Stimulated activated CD4-positive, alpha-beta T cell treated with anti-CD3 and anti-CD28 coated beads, Interleukin-1b, Interleukin-23, amount 100 ng/mL, for 4 hours (primary cell): ENCODE measurements around the gene METTL17.
A peak's percentile ranks its signal among the peaks of the same experiment; 100 is the strongest.
"Not testable (repeated sequence)": the region's sequence is repeated elsewhere in the genome, so short reads cannot be mapped to it uniquely, and the experiment has no call there.

Experiments
- DNase-seq, 2 donors: peaks; one replicate each; pipeline ENCODE4 v3.0.0-alpha.2; 2020; ENCODE audit warnings: low read depth in 2 of 2

METTL17 gene

GRCh38 chr14:20996521-20996920, 6.7 kb downstream of the METTL17 start:
- DNase-seq = no peak

DNA sequence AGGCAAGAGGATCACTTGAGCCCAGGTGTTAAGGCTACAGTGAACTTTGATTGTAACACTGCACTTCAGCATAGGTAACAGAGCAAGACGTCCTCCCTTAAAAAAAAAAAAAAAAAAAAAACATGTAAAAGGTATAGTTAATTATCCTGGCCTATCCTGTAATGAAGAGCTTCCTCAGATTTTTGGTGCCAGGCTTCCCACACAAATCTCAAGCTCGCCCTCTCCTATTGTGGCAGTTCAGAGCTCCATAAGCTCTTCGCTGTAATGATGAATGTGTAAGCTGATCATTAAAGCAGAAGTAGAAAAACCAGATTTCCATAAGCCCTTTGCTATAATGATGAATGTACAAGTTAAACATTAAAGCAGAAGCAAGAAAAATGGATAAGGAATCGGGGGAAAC, 7.3 kb downstream of the METTL17 start:
- DNase-seq = no peak

DNA sequence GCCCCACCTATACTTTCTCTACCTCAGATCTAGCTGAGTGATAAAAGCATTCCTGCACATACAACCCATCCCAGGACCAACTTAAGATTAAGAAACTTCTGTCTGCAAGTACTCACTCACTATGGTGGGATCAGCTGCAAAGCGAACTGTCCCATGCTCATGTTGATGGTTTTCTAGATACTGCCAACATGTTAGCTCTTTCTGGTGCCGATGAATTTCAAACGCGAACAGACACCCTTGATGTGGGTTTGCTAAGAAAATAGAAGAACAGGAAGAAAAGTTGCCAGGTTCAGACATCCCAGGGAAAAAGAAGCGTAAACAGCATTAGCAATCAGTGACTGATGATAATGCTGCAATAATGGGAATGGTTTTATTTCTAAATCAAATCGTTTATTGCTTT, 7.8 kb downstream of the METTL17 start:
- no peak for DNase-seq

DNA sequence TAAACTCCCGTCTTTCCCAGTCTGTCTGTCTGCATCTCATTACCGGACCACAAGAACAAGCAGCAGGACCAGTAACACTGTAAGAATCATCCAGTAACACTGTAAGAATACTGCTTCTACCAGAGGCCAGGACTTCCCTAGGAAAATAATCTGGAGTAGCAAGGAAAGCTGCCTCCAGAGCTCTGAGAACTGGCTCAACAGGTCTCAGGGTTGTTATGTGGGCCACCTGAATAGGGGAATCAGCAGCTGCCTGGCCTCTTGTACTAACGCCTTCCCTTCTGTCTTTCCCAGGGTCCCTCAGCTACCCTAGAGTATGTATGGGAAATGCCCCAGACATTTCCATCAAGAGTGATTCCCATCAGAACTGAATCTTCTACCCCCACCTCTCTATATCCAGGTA, 8.4 kb downstream of the METTL17 start:
- no peak for DNase-seq

DNA sequence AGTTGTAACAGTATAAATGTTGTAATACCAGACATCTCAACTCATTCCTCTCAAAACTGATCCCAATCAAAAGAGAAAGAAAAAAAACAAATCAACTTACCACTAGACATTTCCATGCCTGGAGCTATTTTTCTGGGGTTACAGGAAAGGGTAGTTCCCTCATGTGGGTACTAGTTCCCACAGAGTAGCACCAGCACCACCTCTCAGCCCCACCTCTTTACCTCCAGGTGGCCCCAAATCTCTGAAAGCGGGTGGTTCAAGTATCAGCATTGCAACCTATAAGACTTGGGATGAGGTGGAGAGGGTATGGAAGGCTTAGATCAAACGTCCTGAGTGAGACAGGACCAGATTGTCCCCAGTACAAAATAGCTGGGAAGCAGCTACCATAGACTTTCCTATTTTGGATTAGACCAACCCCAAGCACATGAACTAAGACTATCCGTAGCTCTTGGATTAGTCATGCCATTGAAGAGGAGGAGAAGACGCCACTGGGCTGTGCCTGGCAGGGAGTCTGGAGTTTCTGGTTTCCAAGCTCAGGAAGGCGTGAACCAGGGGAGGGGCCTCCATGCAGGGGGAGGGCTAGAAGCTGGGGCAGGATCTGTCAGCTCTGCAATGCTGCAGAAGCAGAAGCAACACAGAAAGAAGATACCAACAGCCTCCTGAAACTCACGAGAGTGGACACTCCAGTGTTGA, 9.0 kb downstream of the METTL17 start, which contains the start of gene SLC39A2:
Gene SLC39A2 (plus strand): TSS at position 620 of the 693 bp plus-strand sequence. CDS start 154 bp downstream, outside the sequence.
- DNase-seq = no peak

- DNase-seq = no peak
Measured at GRCh38 chr14:20999591-20999990, 9.8 kb downstream of the METTL17 start.

DNA sequence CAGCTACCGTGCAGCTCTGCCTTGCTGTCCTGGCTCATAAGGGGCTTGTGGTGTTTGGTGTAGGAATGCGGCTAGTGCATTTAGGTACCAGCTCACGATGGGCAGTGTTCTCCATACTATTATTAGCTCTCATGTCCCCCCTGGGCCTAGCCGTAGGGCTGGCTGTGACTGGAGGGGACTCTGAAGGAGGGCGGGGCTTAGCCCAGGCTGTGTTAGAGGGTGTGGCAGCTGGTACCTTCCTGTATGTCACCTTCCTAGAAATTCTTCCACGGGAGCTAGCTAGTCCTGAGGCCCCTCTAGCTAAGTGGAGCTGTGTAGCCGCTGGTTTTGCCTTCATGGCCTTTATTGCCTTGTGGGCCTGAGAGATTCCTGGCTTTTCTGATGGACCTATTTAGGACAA, 11.4 kb downstream of the METTL17 start:
- no peak for DNase-seq

DNA sequence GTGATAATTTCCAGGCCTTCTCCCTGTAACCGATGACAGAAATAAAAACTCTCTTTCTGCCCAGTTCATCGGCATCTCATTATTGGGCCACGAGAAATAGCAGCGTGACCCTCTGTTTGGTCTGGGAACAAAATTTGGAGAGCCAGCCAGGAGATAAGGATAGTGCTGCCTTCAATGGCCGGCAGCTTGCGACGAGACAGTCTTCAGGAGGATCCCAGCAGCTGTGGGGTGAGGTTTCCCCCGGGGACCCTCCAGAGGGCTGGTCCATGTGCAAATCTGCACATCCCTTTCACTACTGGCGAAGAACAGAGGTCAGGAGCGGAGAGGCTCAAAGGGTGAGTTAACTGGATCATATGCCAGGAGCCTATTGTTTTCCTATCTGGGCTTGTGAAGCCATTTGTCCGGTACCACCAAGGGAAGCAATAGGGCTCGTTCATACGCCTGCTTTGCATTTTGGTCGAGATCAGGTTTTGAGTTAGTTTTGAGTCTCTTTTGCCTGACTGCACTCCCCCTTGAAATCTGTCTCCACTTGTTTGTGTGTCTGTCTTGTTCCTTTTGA, 14.1 kb downstream of the METTL17 start:
- no peak for DNase-seq

GRCh38 chr14:21009721-21010120, 19.9 kb downstream of the METTL17 start:
- not testable (repeated sequence) for DNase-seq

GRCh38 chr14:21011136-21011535, 21.4 kb downstream of the METTL17 start:
- no peak for DNase-seq

DNA sequence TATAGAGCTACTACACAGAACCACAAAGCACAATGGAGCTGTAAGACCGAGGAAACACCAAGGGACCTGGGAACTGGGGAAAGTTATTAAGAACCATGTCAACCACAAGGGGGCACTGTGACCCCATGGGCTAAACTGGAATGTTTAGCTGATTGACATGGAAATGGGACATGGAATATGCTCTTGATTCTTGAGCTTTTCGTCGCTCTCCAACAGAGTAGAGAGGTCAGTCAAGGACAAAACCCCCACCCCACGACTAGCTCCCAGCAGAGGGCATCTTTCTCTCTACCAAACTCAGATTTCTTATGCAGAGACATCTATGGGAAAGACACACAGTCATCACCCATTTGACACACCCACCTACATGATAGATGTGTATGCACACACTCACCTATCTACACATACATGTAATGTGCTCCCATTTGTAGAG, 25.0 kb downstream of the METTL17 start:
- peak; percentile 70 to 84 for DNase-seq

DNA sequence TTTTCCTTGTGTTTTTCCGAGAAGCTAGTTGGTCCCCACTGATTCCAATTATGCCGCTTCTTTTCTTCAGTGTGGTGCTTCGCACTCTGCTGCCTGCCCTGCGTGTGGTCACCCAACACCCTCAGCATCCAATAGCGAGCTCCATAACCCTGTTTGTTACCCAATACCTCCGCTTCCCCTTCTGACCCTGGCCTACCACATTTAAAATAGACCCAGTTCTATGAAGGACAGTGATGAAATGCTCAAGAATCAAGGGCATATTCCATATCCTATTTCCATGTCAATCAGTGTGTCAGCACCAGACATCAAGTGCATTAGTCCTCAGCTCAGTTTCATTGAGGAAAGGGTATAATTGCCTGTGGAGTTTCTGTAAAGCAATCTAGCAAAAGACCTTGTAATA, 25.5 kb downstream of the METTL17 start:
- DNase-seq = no peak

GRCh38 chr14:21016413-21017190, 26.8 kb downstream of the METTL17 start:
- no peak for DNase-seq

- DNase-seq = no peak
Measured at GRCh38 chr14:21017528-21018245, 27.9 kb downstream of the METTL17 start.

- DNase-seq = no peak
Measured at GRCh38 chr14:21018286-21018685, 28.5 kb downstream of the METTL17 start.

- no peak for DNase-seq
Measured at GRCh38 chr14:21018781-21019180, 29.0 kb downstream of the METTL17 start.

DNA sequence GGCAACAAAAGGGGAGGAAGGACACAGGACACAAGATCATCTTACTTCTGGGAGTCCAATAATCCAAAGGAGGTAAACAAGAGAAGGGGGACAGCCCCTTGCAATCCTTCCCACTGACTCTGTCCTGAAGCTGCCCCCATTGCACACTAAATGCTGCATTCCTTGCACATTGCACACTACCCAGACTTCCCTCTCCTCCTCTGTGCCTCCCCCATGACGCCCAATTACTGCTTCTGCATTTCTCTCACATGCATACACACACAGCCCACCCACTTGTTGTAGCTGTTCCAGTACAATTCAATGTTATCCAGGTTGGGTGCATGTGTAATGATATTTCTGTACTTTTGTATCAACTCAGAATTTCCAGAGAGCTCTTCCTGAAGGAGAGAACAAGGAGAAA, 29.6 kb downstream of the METTL17 start:
- no peak for DNase-seq

- no peak for DNase-seq
Measured at GRCh38 chr14:21020977-21021545, 31.3 kb downstream of the METTL17 start.

- no peak for DNase-seq
Measured at GRCh38 chr14:21022686-21023085, 32.9 kb downstream of the METTL17 start.

DNA sequence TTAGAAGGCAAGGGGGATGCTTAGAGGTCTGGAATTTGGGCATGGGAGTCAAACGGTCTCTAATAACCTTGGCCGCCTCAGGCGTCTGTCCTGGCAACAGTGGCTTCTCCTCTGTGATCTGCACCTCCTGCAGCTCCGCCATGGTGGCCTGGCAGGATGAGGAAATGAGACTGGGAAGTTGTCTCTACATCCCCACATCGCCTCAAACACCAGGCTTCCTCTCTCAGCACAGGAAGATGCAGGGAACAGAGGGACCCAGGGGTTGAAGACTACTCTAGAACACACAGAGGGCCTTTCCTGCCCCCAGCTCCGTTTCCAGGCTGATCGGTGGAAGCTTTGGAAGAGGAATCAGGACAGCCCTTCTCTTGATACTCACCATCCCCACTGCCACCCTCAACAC, 33.4 kb downstream of the METTL17 start:
- DNase-seq = no peak

DNA sequence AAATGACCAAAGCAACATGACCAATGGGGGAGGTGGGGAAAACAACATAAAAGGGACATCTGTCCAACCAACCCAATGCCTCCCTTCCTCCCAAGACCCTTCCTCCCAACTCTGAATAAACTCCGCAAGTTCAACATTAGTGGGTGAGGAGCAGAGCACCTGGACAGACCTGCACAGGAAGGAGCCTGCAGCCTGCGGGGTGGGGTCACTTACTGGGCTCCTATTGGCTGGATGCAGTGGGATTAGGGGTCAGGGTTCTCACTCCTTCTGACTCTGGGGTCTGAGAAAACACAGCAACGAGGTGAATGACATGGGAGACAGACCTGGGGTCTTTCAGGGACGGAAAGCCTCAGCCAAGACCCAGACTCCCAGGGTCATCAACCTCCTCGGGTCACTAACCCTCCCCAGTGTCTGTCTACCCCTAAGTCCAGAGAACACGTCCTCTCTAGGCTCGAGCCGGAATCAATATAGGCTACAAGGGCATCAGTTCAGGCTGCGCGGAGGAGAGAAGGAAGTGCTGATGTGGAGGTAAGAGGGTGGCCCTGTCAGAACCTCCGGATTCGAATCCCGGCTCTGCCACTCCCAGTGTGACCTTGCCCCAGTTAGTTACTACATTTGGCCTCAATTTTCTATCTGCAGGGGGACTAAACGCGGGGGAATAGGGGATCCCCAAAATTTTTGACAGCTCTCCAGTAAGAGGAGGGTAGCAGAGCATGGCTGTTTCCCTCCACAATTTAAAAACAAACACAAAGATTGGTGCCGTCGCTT, 34.2 kb downstream of the METTL17 start:
- no peak for DNase-seq
